SK-N-SH (cell line): ENCODE data around the gene CD163L1.

Source experiments
- CTCF ChIP-seq: fragments of 200-600 bp; sonication (generic); IDR thresholded peaks from 2 replicates; pipeline ENCODE4 v1.6.1; 2017; ENCODE audit warnings: antibody characterized with exemption, mild to moderate bottlenecking, moderate library complexity
- EP300 ChIP-seq, 2 experiments: IDR thresholded peaks; 2 replicates each; pipeline versions ENCODE4 v1.4.0 to v1.6.1; 2012; ENCODE audit warnings: borderline replicate concordance in 1 of 2, low read depth in 1 of 2, low read length in 1 of 2
- EZH2phosphoT487 ChIP-seq: fragments of 200-600 bp; sonication (generic); IDR thresholded peaks from 2 replicates; pipeline ENCODE4 v1.6.1; 2017; ENCODE audit warnings: low read depth, mixed run types, mild to moderate bottlenecking, antibody characterized with exemption, moderate library complexity, borderline replicate concordance
- GATA2 ChIP-seq: sonication (generic); formaldehyde crosslinking; IDR thresholded peaks from 2 replicates; pipeline ENCODE4 v1.5.0; 2020; ENCODE audit warnings: mild to moderate bottlenecking, missing genetic modification reagents
- MAX ChIP-seq: IDR thresholded peaks from 2 replicates; pipeline ENCODE4 v1.4.0; 2012; ENCODE audit warnings: low read depth
- POLR2AphosphoS5 ChIP-seq: IDR thresholded peaks from 2 replicates; pipeline ENCODE4 v1.6.1; 2012; ENCODE audit warnings: low read depth, low read length
- RAD21 ChIP-seq: IDR thresholded peaks from 2 replicates; pipeline ENCODE4 v1.6.1; 2012; ENCODE audit warnings: mild to moderate bottlenecking, low read length
- RFX5 ChIP-seq: IDR thresholded peaks from 2 replicates; pipeline ENCODE4 v1.6.1; 2012; ENCODE audit warnings: mild to moderate bottlenecking, improper control_type of control experiment, low read length
- TAF1 ChIP-seq: IDR thresholded peaks from 2 replicates; pipeline ENCODE4 v1.6.1; 2012; ENCODE audit warnings: low read depth, mild to moderate bottlenecking, low read length, moderate library complexity, borderline replicate concordance
- TCF12 ChIP-seq: IDR thresholded peaks from 2 replicates; pipeline ENCODE4 v1.4.0; 2012
- USF2 ChIP-seq: fragments of 150-350 bp; IDR thresholded peaks from 2 replicates; pipeline ENCODE4 v1.6.1; 2017; ENCODE audit warnings: antibody characterized with exemption, low read length, low read depth, borderline replicate concordance

GRCh38 chr12:7322599-7322998 is 121.4 kb downstream of the CD163L1 start:
- TF ChIP-seq TAF1 = no peak
- TF ChIP-seq EZH2phosphoT487 = no peak
- TF ChIP-seq CTCF = no peak
- no peak for TF ChIP-seq EP300 (IDR thresholded peaks at IDR 0.05; ENCODE audit: borderline replicate concordance in 1 of 2, low read depth in 1 of 2, low read length in 1 of 2)
- TF ChIP-seq POLR2AphosphoS5 = no peak
- TF ChIP-seq RAD21 = no peak
- no peak for TF ChIP-seq USF2
- no peak for TF ChIP-seq GATA2
- TF ChIP-seq MAX = no peak
- TF ChIP-seq RFX5 = no peak
- TF ChIP-seq TCF12 = no peak
